HepG2 (cell line): ENCODE data around the gene MORN5. TPM values are rescaled to one million over a fixed set of nuclear protein-coding genes. Genes with fewer than 3 reads are reported as not detected.

Source experiments
- MZF1 ChIP-seq: sonication (generic); formaldehyde crosslinking; IDR thresholded peaks from 2 replicates; pipeline ENCODE4 v1.8.1; 2023; ENCODE audit warnings: mild to moderate bottlenecking, missing genetic modification reagents, borderline replicate concordance
- RXRB ChIP-seq: IDR thresholded peaks from 2 replicates; pipeline ENCODE4 v1.6.1; 2016; ENCODE audit warnings: borderline replicate concordance, missing genetic modification reagents, missing compliant biosample characterization
- YEATS4 ChIP-seq: sonication (generic); formaldehyde crosslinking; IDR thresholded peaks from 2 replicates; pipeline ENCODE4 v1.4.0; 2020; ENCODE audit warnings: missing genetic modification reagents, borderline replicate concordance
- ZNF44 ChIP-seq: sonication (generic); formaldehyde crosslinking; IDR thresholded peaks from 2 replicates; pipeline ENCODE4 v1.5.1; 2020; ENCODE audit warnings: mild to moderate bottlenecking, missing genetic modification reagents
- ZNF609 ChIP-seq: sonication (generic); formaldehyde crosslinking; IDR thresholded peaks from 2 replicates; pipeline ENCODE4 v1.4.0; 2020; ENCODE audit warnings: mild to moderate bottlenecking, missing genetic modification reagents, borderline replicate concordance
- polyA plus RNA-seq, 8 experiments: library from polyadenylated mRNA; depleted of rRNA in 3 of 8; stranded (reverse) in 7 of 8; unstranded in 1 of 8; fragments of >200 nt; fragmentation: Illumina TruSeq in 4 of 8; extraction: Trizol in 4 of 8; gene quantifications; 2 replicates each; pipeline versions ENCODE4 v1.2.1 to v1.2.3, GENCODE V29; 2011 to 2016; ENCODE audit warnings: low read depth in 4 of 8, missing spikeins in 1 of 8, mixed read lengths in 1 of 8; ENCODE audit not compliant: insufficient read depth in 1 of 8
- total RNA-seq, 5 experiments: library from RNA; depleted of rRNA; stranded (reverse); fragments of >200 nt; fragmentation: Illumina TruSeq; extraction: Trizol; gene quantifications; 2 replicates each; pipeline ENCODE4 v1.2.3, GENCODE V29; 2016; ENCODE audit warnings: low read depth in 1 of 5
- TF ChIP-seq, protein P1 (sequence below): sonication (generic); formaldehyde crosslinking; IDR thresholded peaks from 2 replicates; pipeline ENCODE4 v1.5.0; 2020; ENCODE audit warnings: mild to moderate bottlenecking, missing genetic modification reagents, borderline replicate concordance

The MORN5 gene
- total and polyA plus RNA-seq, 2 of the 13 experiments (the other 11 are each of a cell fraction or from before 2014, with no cell fraction given), result not detected

GRCh38 chr9:122180633-122181032 is 20.9 kb downstream of the MORN5 start (continued):
- TF ChIP-seq, protein P1, sequence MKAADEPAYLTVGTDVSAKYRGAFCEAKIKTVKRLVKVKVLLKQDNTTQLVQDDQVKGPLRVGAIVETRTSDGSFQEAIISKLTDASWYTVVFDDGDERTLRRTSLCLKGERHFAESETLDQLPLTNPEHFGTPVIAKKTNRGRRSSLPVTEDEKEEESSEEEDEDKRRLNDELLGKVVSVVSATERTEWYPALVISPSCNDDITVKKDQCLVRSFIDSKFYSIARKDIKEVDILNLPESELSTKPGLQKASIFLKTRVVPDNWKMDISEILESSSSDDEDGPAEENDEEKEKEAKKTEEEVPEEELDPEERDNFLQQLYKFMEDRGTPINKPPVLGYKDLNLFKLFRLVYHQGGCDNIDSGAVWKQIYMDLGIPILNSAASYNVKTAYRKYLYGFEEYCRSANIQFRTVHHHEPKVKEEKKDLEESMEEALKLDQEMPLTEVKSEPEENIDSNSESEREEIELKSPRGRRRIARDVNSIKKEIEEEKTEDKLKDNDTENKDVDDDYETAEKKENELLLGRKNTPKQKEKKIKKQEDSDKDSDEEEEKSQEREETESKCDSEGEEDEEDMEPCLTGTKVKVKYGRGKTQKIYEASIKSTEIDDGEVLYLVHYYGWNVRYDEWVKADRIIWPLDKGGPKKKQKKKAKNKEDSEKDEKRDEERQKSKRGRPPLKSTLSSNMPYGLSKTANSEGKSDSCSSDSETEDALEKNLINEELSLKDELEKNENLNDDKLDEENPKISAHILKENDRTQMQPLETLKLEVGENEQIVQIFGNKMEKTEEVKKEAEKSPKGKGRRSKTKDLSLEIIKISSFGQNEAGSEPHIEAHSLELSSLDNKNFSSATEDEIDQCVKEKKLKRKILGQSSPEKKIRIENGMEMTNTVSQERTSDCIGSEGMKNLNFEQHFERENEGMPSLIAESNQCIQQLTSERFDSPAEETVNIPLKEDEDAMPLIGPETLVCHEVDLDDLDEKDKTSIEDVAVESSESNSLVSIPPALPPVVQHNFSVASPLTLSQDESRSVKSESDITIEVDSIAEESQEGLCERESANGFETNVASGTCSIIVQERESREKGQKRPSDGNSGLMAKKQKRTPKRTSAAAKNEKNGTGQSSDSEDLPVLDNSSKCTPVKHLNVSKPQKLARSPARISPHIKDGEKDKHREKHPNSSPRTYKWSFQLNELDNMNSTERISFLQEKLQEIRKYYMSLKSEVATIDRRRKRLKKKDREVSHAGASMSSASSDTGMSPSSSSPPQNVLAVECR (CRISPR knock-in tag), result no peak
- TF ChIP-seq RXRB (no peak), ZNF44 (CRISPR knock-in tag) (no peak), MZF1 (no peak), ZNF609 (CRISPR knock-in tag) (no peak), YEATS4 (no peak)
- TF ChIP-seq, all 625 proteins: peak for 10
